ENCODE results near the gene RPL39L. TPM values are rescaled to one million over a fixed set of nuclear protein-coding genes. Genes with fewer than 3 reads are reported as not detected.

RPL39L gene
- total RNA-seq, 1 experiment from 2014 or later = 37.7 TPM

DNA sequence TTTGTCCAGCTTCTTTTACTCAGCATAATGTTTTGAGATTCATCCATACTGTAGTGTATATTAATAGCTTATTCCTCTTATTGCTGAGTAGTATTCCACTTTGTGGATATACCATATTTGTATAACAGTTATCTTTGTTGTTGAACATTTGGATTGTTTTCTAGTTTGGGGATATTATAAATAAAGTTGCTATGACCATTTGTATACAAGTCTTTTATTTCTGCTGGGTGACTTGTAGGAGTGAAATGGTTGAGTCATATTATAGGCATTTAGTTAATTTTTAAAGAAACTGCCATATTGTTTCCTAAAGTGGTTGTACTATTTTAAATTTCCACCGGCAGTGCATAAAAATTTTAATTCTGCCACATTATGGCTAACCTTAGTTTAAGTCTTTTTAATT is 53.4 kb downstream of the RPL39L start:
- Histone ChIP-seq H3K36me3 (ENCODE audit: control insufficient read depth, insufficient read depth, low read length) (no peaks in the 10 kb centered on the region), H3K4me3 (ENCODE audit: low read depth in 2 of 2, low read length in 2 of 2) (no peak overlapping the region), H3K9me3 (ENCODE audit: control insufficient read depth, insufficient read depth, low read depth, low read length) (no peaks in the 10 kb centered on the region), H3K27ac (ENCODE audit: low read length) (no peak overlapping the region), H3K27me3 (ENCODE audit: control insufficient read depth, insufficient read depth, low read length) (no peaks in the 10 kb centered on the region), H3K4me1 (ENCODE audit: control insufficient read depth, insufficient read depth, low read length) (no peaks in the 10 kb centered on the region)
- ChIA-PET POLR2A (no interaction called here), CTCF (no interaction called here)
- TF ChIP-seq POLR2AphosphoS5 (IDR thresholded peaks at IDR 0.05; ENCODE audit: low read depth, low read length) (no peak), TCF7L2 (IDR thresholded peaks at IDR 0.05; ENCODE audit: low read depth, low read length) (no peak), SIN3A (IDR thresholded peaks at IDR 0.05; ENCODE audit: borderline replicate concordance, insufficient read depth, low read depth, low read length) (no peak)
- TF ChIP-seq, protein P1, sequence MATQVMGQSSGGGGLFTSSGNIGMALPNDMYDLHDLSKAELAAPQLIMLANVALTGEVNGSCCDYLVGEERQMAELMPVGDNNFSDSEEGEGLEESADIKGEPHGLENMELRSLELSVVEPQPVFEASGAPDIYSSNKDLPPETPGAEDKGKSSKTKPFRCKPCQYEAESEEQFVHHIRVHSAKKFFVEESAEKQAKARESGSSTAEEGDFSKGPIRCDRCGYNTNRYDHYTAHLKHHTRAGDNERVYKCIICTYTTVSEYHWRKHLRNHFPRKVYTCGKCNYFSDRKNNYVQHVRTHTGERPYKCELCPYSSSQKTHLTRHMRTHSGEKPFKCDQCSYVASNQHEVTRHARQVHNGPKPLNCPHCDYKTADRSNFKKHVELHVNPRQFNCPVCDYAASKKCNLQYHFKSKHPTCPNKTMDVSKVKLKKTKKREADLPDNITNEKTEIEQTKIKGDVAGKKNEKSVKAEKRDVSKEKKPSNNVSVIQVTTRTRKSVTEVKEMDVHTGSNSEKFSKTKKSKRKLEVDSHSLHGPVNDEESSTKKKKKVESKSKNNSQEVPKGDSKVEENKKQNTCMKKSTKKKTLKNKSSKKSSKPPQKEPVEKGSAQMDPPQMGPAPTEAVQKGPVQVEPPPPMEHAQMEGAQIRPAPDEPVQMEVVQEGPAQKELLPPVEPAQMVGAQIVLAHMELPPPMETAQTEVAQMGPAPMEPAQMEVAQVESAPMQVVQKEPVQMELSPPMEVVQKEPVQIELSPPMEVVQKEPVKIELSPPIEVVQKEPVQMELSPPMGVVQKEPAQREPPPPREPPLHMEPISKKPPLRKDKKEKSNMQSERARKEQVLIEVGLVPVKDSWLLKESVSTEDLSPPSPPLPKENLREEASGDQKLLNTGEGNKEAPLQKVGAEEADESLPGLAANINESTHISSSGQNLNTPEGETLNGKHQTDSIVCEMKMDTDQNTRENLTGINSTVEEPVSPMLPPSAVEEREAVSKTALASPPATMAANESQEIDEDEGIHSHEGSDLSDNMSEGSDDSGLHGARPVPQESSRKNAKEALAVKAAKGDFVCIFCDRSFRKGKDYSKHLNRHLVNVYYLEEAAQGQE (IDR thresholded peaks at IDR 0.05; ENCODE audit: insufficient read depth in 1 of 2, low read depth in 2 of 2, low read length in 1 of 2) = no peak
- TF ChIP-seq, protein P2, sequence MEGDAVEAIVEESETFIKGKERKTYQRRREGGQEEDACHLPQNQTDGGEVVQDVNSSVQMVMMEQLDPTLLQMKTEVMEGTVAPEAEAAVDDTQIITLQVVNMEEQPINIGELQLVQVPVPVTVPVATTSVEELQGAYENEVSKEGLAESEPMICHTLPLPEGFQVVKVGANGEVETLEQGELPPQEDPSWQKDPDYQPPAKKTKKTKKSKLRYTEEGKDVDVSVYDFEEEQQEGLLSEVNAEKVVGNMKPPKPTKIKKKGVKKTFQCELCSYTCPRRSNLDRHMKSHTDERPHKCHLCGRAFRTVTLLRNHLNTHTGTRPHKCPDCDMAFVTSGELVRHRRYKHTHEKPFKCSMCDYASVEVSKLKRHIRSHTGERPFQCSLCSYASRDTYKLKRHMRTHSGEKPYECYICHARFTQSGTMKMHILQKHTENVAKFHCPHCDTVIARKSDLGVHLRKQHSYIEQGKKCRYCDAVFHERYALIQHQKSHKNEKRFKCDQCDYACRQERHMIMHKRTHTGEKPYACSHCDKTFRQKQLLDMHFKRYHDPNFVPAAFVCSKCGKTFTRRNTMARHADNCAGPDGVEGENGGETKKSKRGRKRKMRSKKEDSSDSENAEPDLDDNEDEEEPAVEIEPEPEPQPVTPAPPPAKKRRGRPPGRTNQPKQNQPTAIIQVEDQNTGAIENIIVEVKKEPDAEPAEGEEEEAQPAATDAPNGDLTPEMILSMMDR (IDR thresholded peaks at IDR 0.05) = no peak
- no TSS peak for BruUV-seq (replicated peaks)
- in situ Hi-C loops (cut with HindIII; ENCODE audit: low pct_unique_long_range_greater_than_20kb, low sequenced_read_pairs) (no loop called here), intact Hi-C loops (cut with micrococcal nuclease; ENCODE audit: unreplicated experiment) (no loop called here)
- ATAC-seq (no peak), DNase-seq (ENCODE audit: low read depth, low spot score) (no peak)

DNA sequence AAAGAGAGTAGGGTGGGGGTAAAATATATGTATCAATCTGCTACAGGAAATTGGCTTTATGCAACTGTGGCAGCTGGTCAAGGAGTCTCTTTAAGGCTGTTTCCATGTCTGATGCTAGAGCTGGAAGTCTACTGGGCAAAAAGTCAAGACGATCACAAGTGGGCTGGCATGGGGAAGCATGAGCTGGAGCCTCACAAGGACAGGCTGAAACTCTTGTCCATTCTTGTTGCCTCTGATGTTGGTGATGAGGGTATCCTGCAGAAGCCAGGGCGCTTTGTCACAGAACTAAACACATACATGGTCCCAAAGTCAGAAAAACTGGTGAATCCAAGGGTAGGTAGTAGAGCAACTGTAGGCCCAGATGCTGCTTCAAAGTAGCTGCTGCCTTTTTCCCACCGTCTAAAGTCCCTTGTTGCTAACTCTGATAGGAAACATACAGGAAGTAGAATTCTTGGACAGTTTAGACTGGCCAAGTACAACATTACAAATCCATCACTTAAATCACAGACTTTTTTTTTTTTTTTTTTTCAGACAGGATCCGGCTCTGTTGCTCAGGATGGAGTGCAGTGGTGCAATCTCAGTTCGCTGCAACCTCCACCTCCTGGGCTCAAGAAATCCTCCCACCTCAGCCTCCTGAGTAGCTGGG is 54.2 kb downstream of the RPL39L start:
- Histone ChIP-seq H3K4me1 (ENCODE audit: control insufficient read depth, insufficient read depth, low read length) (no peaks in the 10 kb centered on the region), H3K27me3 (ENCODE audit: control insufficient read depth, insufficient read depth, low read length) (no peaks in the 10 kb centered on the region), H3K4me3 (ENCODE audit: low read depth in 2 of 2, low read length in 2 of 2) (no peak overlapping the region), H3K27ac (ENCODE audit: low read length) (no peak overlapping the region), H3K36me3 (ENCODE audit: control insufficient read depth, insufficient read depth, low read length) (no peaks in the 10 kb centered on the region), H3K9me3 (ENCODE audit: control insufficient read depth, insufficient read depth, low read depth, low read length) (no peaks in the 10 kb centered on the region)
- intact Hi-C loops (cut with micrococcal nuclease; ENCODE audit: unreplicated experiment) = no loop called here
- in situ Hi-C loops (cut with HindIII; ENCODE audit: low pct_unique_long_range_greater_than_20kb, low sequenced_read_pairs) = no loop called here
- ChIA-PET POLR2A (no interaction called here), CTCF (interaction anchor here (0.7 kb wide), 1 partner anchor 28 kb away, joined by 12 read pairs; no protein-coding TSS in a partner anchor)
- no peak for DNase-seq (ENCODE audit: low read depth, low spot score)
- TF ChIP-seq SIN3A (IDR thresholded peaks at IDR 0.05; ENCODE audit: borderline replicate concordance, insufficient read depth, low read depth, low read length) (no peak), POLR2AphosphoS5 (IDR thresholded peaks at IDR 0.05; ENCODE audit: low read depth, low read length) (no peak), TCF7L2 (IDR thresholded peaks at IDR 0.05; ENCODE audit: low read depth, low read length) (no peak)
- TF ChIP-seq, protein P2 (IDR thresholded peaks at IDR 0.05) = no peak
- TF ChIP-seq, protein P1 (IDR thresholded peaks at IDR 0.05; ENCODE audit: insufficient read depth in 1 of 2, low read depth in 2 of 2, low read length in 1 of 2) = no peak
- no peak for ATAC-seq
- BruUV-seq (replicated peaks) = no TSS peak

Measured in Panc1 (cell line).